Measurements from ENCODE around the gene KRT6B. TPM values are rescaled to one million over a fixed set of nuclear protein-coding genes. Genes with fewer than 3 reads are reported as not detected.
"Not testable (repeated sequence)": the region's sequence is repeated elsewhere in the genome, so short reads cannot be mapped to it uniquely, and the experiment has no call there.

Gene KRT6B
- not detected for total RNA-seq

- Histone ChIP-seq H3K9me3 (ENCODE audit: low read depth, low read length) (no peaks in the 10 kb centered on the region), H3K4me1 (ENCODE audit: insufficient read depth, low read length) (no peaks in the 10 kb centered on the region), H3K4me3 (ENCODE audit: low read length) (no peak within 1 kb of the TSS), H3K27me3 (ENCODE audit: insufficient read depth, low read length) (no peaks in the 10 kb centered on the region)
Measured at GRCh38 chr12:52452101-52452500, at the start of gene KRT6B. Gene KRT6B (minus strand): TSS chr12:52452146. CDS start chr12:52452078, 68 bp downstream.

GRCh38 chr12:52501490-52501889 lies 49.5 kb upstream of the KRT6B start:
- no peaks in the 10 kb centered on the region for H3K9me3 ChIP-seq (ENCODE audit: low read depth, low read length)
- H3K4me3 ChIP-seq (ENCODE audit: low read length), result no peak overlapping the region
- peaks cover 7% of the 10 kb centered on the region for H3K27me3 ChIP-seq (ENCODE audit: insufficient read depth, low read length)
- no peaks in the 10 kb centered on the region for H3K4me1 ChIP-seq (ENCODE audit: insufficient read depth, low read length)

GRCh38 chr12:52500574-52500973 lies 48.6 kb upstream of the KRT6B start:
- not testable (repeated sequence) for H3K4me3 ChIP-seq (ENCODE audit: low read length); H3K9me3 ChIP-seq (ENCODE audit: low read depth, low read length); H3K4me1 ChIP-seq (ENCODE audit: insufficient read depth, low read length); H3K27me3 ChIP-seq (ENCODE audit: insufficient read depth, low read length)

GRCh38 chr12:52499806-52500560 lies 48.0 kb upstream of the KRT6B start:
- no peak overlapping the region for H3K4me3 ChIP-seq (ENCODE audit: low read length)
- peaks cover 3% of the 10 kb centered on the region for H3K27me3 ChIP-seq (ENCODE audit: insufficient read depth, low read length)
- H3K9me3 ChIP-seq (ENCODE audit: low read depth, low read length), result no peaks in the 10 kb centered on the region
- H3K4me1 ChIP-seq (ENCODE audit: insufficient read depth, low read length), result no peaks in the 10 kb centered on the region

- Histone ChIP-seq H3K4me1 (ENCODE audit: insufficient read depth, low read length) (no peaks in the 10 kb centered on the region), H3K4me3 (ENCODE audit: low read length) (no peak overlapping the region)
Measured at GRCh38 chr12:52498946-52499345, 47.0 kb upstream of the KRT6B start.

GRCh38 chr12:52497975-52498374 lies 46.0 kb upstream of the KRT6B start:
- Histone ChIP-seq H3K27me3 (ENCODE audit: insufficient read depth, low read length) (peaks cover 2% of the 10 kb centered on the region), H3K9me3 (ENCODE audit: low read depth, low read length) (no peaks in the 10 kb centered on the region), H3K4me3 (ENCODE audit: low read length) (no peak overlapping the region), H3K4me1 (ENCODE audit: insufficient read depth, low read length) (no peaks in the 10 kb centered on the region)

More at GRCh38 chr12:52498946-52499345, 47.0 kb upstream of the KRT6B start:
- no peaks in the 10 kb centered on the region for H3K9me3 ChIP-seq (ENCODE audit: low read depth, low read length)
- peaks cover 2% of the 10 kb centered on the region for H3K27me3 ChIP-seq (ENCODE audit: insufficient read depth, low read length)

GRCh38 chr12:52496590-52497071 lies 44.7 kb upstream of the KRT6B start:
- peaks cover 2% of the 10 kb centered on the region for H3K27me3 ChIP-seq (ENCODE audit: insufficient read depth, low read length)
- H3K4me3 ChIP-seq (ENCODE audit: low read length), result no peak overlapping the region
- H3K9me3 ChIP-seq (ENCODE audit: low read depth, low read length), result no peaks in the 10 kb centered on the region
- no peaks in the 10 kb centered on the region for H3K4me1 ChIP-seq (ENCODE audit: insufficient read depth, low read length)

- Histone ChIP-seq H3K9me3 (ENCODE audit: low read depth, low read length) (no peaks in the 10 kb centered on the region), H3K4me1 (ENCODE audit: insufficient read depth, low read length) (no peaks in the 10 kb centered on the region), H3K27me3 (ENCODE audit: insufficient read depth, low read length) (peaks cover 2% of the 10 kb centered on the region), H3K4me3 (ENCODE audit: low read length) (no peak overlapping the region)
Measured at GRCh38 chr12:52496054-52496453, 44.1 kb upstream of the KRT6B start.

GRCh38 chr12:52495389-52495788 lies 43.4 kb upstream of the KRT6B start:
- Histone ChIP-seq H3K27me3 (ENCODE audit: insufficient read depth, low read length) (peaks cover 2% of the 10 kb centered on the region), H3K4me3 (ENCODE audit: low read length) (no peak overlapping the region), H3K4me1 (ENCODE audit: insufficient read depth, low read length) (no peaks in the 10 kb centered on the region), H3K9me3 (ENCODE audit: low read depth, low read length) (no peaks in the 10 kb centered on the region)

GRCh38 chr12:52494518-52494917 lies 42.6 kb upstream of the KRT6B start:
- Histone ChIP-seq H3K4me1 (ENCODE audit: insufficient read depth, low read length) (no peaks in the 10 kb centered on the region), H3K27me3 (ENCODE audit: insufficient read depth, low read length) (peaks cover 2% of the 10 kb centered on the region), H3K9me3 (ENCODE audit: low read depth, low read length) (no peaks in the 10 kb centered on the region), H3K4me3 (ENCODE audit: low read length) (no peak overlapping the region)

GRCh38 chr12:52494100-52494499 lies 42.2 kb upstream of the KRT6B start:
- no peaks in the 10 kb centered on the region for H3K9me3 ChIP-seq (ENCODE audit: low read depth, low read length)

GRCh38 chr12:52493172-52493571 lies 41.2 kb upstream of the KRT6B start, which contains the start of gene KRT6A:
Gene KRT6A (minus strand): TSS chr12:52493257. CDS start chr12:52493188, 69 bp downstream.
- Histone ChIP-seq H3K9me3 (ENCODE audit: low read depth, low read length) (no peaks in the 10 kb centered on the region), H3K4me3 (ENCODE audit: low read length) (no peak within 1 kb of the TSS), H3K27me3 (ENCODE audit: insufficient read depth, low read length) (peaks cover 2% of the 10 kb centered on the region), H3K4me1 (ENCODE audit: insufficient read depth, low read length) (no peaks in the 10 kb centered on the region)

More at GRCh38 chr12:52494100-52494499, 42.2 kb upstream of the KRT6B start:
- Histone ChIP-seq H3K4me3 (ENCODE audit: low read length) (no peak overlapping the region), H3K27me3 (ENCODE audit: insufficient read depth, low read length) (peaks cover 2% of the 10 kb centered on the region), H3K4me1 (ENCODE audit: insufficient read depth, low read length) (no peaks in the 10 kb centered on the region)

GRCh38 chr12:52492405-52492804 lies 40.5 kb upstream of the KRT6B start:
- not testable (repeated sequence) for H3K4me3 ChIP-seq (ENCODE audit: low read length); H3K27me3 ChIP-seq (ENCODE audit: insufficient read depth, low read length); H3K4me1 ChIP-seq (ENCODE audit: insufficient read depth, low read length); H3K9me3 ChIP-seq (ENCODE audit: low read depth, low read length)

- not testable (repeated sequence) for H3K4me3 ChIP-seq (ENCODE audit: low read length); H3K27me3 ChIP-seq (ENCODE audit: insufficient read depth, low read length); H3K4me1 ChIP-seq (ENCODE audit: insufficient read depth, low read length); H3K9me3 ChIP-seq (ENCODE audit: low read depth, low read length)
Measured at GRCh38 chr12:52491495-52491894, 39.5 kb upstream of the KRT6B start.

- Histone ChIP-seq H3K27me3 (ENCODE audit: insufficient read depth, low read length) (peaks cover 10% of the 10 kb centered on the region), H3K9me3 (ENCODE audit: low read depth, low read length) (peaks cover 12% of the 10 kb centered on the region), H3K4me3 (ENCODE audit: low read length) (no peak overlapping the region), H3K4me1 (ENCODE audit: insufficient read depth, low read length) (no peaks in the 10 kb centered on the region)
Measured at GRCh38 chr12:52488736-52489135, 36.8 kb upstream of the KRT6B start.

All from mononuclear cell (primary cell).